Measurements from ENCODE around the gene SMC4. TPM values are rescaled to one million over a fixed set of nuclear protein-coding genes. Genes with fewer than 3 reads are reported as not detected.
A peak's percentile ranks its signal among the peaks of the same experiment; 100 is the strongest.

Gene SMC4
- total RNA-seq, 4 donors from 2014 or later, result 11.7 to 27.1 (median 21.1) TPM

DNA sequence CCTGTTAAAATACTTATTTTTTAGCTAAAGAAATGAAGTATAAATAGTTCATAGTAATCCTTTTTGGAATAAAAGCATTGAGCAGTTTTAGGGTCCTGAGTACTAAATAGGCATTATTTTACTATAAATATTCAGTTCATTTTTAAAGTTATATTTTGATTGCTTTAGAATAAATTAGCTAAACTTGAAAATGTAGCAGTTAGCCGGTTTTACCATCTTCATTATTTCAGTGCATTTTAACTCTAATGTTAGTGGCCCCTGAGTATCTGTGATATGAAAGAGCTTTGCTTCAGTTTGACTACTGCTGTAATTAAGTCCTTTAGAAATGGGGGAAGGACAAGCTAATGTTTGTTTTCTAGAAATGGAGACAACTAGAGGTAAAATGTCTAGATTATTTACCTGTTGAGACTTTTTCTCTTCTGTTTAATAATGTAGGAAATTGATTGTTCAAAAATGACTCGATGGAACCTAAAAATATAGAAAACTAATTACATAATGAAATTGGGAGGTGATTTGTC, 3.6 kb downstream of the SMC4 start:
- peaks cover 0 to 4% of the 10 kb centered on the region in 2 donors for H3K27me3 ChIP-seq
- no peak overlapping the region for H3K27ac ChIP-seq
- TF ChIP-seq, protein P1, sequence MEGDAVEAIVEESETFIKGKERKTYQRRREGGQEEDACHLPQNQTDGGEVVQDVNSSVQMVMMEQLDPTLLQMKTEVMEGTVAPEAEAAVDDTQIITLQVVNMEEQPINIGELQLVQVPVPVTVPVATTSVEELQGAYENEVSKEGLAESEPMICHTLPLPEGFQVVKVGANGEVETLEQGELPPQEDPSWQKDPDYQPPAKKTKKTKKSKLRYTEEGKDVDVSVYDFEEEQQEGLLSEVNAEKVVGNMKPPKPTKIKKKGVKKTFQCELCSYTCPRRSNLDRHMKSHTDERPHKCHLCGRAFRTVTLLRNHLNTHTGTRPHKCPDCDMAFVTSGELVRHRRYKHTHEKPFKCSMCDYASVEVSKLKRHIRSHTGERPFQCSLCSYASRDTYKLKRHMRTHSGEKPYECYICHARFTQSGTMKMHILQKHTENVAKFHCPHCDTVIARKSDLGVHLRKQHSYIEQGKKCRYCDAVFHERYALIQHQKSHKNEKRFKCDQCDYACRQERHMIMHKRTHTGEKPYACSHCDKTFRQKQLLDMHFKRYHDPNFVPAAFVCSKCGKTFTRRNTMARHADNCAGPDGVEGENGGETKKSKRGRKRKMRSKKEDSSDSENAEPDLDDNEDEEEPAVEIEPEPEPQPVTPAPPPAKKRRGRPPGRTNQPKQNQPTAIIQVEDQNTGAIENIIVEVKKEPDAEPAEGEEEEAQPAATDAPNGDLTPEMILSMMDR (IDR thresholded peaks at IDR 0.05), result no peak
- TF ChIP-seq POLR2A (IDR thresholded peaks at IDR 0.05) (no peak), EP300 (IDR thresholded peaks at IDR 0.05) (no peak)
- H3K4me1 ChIP-seq, result peaks cover 0 to 30% (median 20%) of the 10 kb centered on the region in 4 donors
- DNase-seq (ENCODE audit: low spot score in 2 of 2), result no peak
- no peak overlapping the region for H3K4me3 ChIP-seq
- H3K36me3 ChIP-seq, result peaks cover 0 to 4% (median 0%) of the 10 kb centered on the region in 3 donors
- no peaks in the 10 kb centered on the region for H3K9me3 ChIP-seq
- 62 to 69% methylated on average over 2 of the region's 2 CpGs for WGBS, 2 donors

DNA sequence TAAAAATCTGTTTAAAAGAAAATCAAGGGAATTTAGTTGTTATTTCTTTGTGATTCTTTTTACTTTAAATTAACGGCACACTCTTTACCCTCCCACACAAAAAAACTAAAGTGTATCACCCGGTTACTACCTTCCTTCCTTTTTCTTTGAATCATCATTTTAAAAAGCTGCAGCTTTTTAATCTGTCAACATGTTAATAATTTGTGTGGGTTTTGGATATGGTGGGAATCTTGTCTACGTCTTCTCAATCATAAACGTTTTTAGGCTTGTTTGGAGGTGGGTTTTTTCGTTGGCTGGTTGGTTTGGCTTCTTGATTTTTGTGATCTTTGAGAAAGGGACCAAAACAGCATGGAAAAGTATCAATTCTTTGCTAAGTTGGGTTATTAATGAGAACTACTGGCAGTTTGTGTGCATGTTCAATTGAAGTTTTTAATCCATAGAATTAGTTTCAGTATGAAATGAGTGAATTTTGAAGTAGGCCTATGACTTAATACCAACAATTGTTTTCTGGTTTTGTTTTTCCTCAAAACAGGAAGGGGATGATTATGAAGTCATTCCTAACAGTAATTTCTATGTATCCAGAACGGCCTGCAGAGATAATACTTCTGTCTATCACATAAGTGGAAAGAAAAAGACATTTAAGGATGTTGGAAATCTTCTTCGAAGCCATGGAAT, 4.5 kb downstream of the SMC4 start:
- Histone ChIP-seq H3K36me3 (peaks cover 0 to 4% (median 0%) of the 10 kb centered on the region in 3 donors), H3K9me3 (no peaks in the 10 kb centered on the region), H3K4me1 (peaks cover 0 to 25% (median 16%) of the 10 kb centered on the region in 4 donors), H3K27me3 (peaks cover 0 to 4% of the 10 kb centered on the region in 2 donors), H3K4me3 (no peak overlapping the region), H3K27ac (no peak overlapping the region)
- no peak for DNase-seq (ENCODE audit: low spot score in 2 of 2)
- 54 to 57% methylated on average over 7 of the region's 7 CpGs for WGBS, 2 donors
- TF ChIP-seq POLR2A (IDR thresholded peaks at IDR 0.05) (no peak), EP300 (IDR thresholded peaks at IDR 0.05) (no peak)
- TF ChIP-seq, protein P1 (IDR thresholded peaks at IDR 0.05), result no peak

DNA sequence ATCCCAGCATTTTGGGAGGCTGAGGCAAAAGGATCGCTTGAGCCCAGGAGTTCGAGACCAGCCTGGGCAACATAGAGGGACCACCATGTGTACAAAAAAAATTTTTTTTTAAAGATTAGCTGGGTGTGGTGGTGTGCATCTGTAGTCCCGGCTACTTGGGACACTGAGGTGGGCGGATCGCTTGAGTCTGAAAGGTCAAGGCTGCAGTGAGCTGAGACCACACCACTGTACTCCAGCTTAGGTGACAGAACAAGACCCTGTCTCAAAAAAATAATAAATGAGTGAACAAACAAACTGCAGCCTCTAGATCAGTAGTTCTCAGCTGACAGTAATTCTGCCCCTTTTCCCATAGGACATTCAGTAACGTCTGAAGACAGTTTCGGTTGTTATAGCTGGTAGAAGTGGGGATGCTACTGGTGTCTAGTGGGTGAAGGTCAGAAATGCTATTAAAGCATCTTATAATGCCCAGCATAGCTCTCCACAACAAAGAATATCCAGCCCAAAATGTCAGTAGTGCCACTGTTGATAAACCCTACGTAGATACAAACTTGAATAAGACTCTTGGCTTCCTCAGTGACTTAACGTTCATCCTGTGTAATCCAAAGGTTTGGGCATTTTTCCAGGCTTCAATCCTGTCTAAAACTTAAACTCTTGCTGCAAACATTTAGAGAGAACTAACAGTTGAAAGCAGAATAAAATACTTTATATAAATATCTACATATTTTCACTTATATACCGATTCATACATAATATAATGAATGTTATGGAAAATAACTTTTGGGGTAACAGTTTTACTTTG, 10.6 kb downstream of the SMC4 start:
- H3K27ac ChIP-seq, result no peak overlapping the region
- H3K9me3 ChIP-seq, result no peaks in the 10 kb centered on the region
- WGBS, 2 donors, result 73 to 75% methylated on average over 10 of the region's 10 CpGs
- TF ChIP-seq POLR2A (IDR thresholded peaks at IDR 0.05), result no peak
- peaks cover 0 to 14% (median 0%) of the 10 kb centered on the region in 3 donors for H3K36me3 ChIP-seq
- no peaks in the 10 kb centered on the region for H3K27me3 ChIP-seq
- H3K4me3 ChIP-seq, result no peak overlapping the region
- no peak for DNase-seq (ENCODE audit: low spot score in 2 of 2)
- H3K4me1 ChIP-seq, result no peaks in the 10 kb centered on the region

DNA sequence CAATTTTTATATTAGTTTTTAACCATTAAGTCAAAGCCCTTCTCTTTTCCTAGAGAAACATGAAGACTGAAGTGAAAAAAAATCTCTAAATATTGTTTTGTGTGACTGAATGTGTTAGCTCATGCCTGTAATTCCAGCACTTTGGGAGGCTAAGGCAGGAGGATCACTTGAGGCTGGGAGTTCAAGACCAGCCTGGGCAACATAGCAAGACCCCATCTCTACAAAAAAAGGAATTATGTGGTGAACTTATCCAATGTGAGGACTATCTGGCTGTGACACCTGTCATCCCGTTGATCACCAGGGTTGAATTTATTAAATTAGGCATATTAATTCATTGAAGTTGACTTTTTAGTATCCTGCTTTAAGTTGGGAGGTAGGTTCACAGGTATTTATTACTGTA, 13.0 kb downstream of the SMC4 start:
- no peak for DNase-seq (ENCODE audit: low spot score in 2 of 2)
- Histone ChIP-seq H3K4me1 (no peaks in the 10 kb centered on the region), H3K9me3 (no peaks in the 10 kb centered on the region), H3K27ac (no peak overlapping the region), H3K36me3 (peaks cover 0 to 16% (median 0%) of the 10 kb centered on the region in 3 donors), H3K27me3 (no peaks in the 10 kb centered on the region), H3K4me3 (no peak overlapping the region)
- 54 to 89% methylated on average over 1 of the region's 1 CpG for WGBS, 2 donors
- TF ChIP-seq, protein P1 (IDR thresholded peaks at IDR 0.05), result no peak

DNA sequence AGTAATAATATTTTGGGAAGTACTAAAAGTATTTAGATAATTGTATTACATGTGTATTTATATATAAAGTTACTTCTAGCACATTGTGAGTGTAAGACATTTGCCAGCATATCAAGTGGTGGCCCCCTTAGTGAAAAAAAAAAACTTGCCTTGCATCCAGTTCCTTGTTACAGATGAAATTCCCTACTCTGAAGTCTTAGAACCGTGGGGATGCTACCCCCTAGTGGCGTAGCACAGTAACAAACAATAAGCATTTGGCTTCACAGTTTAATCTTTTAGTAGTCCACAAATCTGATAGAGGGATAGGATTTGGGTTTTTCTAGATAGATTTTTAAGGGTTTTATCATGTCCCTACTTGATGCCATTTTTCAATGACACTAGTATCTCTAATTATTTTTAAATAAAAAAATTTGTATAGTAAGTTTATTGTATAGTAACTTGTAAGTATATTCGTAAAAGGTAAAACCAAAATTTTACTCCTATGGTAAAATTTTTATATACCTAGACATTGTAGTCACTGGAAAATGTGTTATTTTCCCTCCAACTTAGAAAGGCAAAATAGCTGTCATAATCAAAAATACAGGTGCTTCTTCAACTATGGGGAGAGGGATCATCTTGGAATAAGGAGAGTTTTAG, 14.3 kb downstream of the SMC4 start:
- 41 to 43% methylated on average over 3 of the region's 3 CpGs for WGBS, 2 donors
- Histone ChIP-seq H3K9me3 (no peaks in the 10 kb centered on the region), H3K36me3 (peaks cover 0 to 20% (median 0%) of the 10 kb centered on the region in 3 donors), H3K27me3 (no peaks in the 10 kb centered on the region), H3K4me3 (no peak overlapping the region), H3K27ac (no peak overlapping the region), H3K4me1 (no peaks in the 10 kb centered on the region)
- TF ChIP-seq, protein P1 (IDR thresholded peaks at IDR 0.05), result peak; percentile 64 to 76 (median 71)
- TF ChIP-seq EP300 (IDR thresholded peaks at IDR 0.05), result no peak
- DNase-seq (ENCODE audit: low spot score in 2 of 2), result peak in 1 of 2 donors; percentile 61
